Activated naive CD4-positive, alpha-beta T cell treated with anti-CD3 and anti-CD28 coated beads, Interleukin-2, amount 10 ng/mL, durations not matched to agents 7 days and 5 days (primary cell): Measurements from ENCODE around the gene SLC10A6.

Source experiments
- CTCF ChIA-PET: fragments of 350-600 bp; sonication (Branson Sonifier 250); formaldehyde crosslinking; loops from one replicate; lab custom pipeline; 2021; ENCODE audit warnings: antibody characterized with exemption; lab: Charles Lee
- DNase-seq: peaks from one replicate; pipeline ENCODE4 v3.0.0-alpha.2; 2020
- H3K27ac Mint-ChIP-seq: one replicate; pipeline ENCODE4 v1.8.0; 2021; ENCODE audit warnings: mild to moderate bottlenecking, moderate library complexity, mixed read lengths
- H3K27me3 Mint-ChIP-seq: one replicate; pipeline ENCODE4 v1.8.0; 2021; ENCODE audit warnings: mild to moderate bottlenecking, mixed read lengths
- H3K36me3 Mint-ChIP-seq: one replicate; pipeline ENCODE4 v1.8.0; 2021; ENCODE audit warnings: mixed read lengths
- H3K4me1 Mint-ChIP-seq: one replicate; pipeline ENCODE4 v1.8.0; 2021; ENCODE audit warnings: mixed read lengths
- H3K4me3 Mint-ChIP-seq: one replicate; pipeline ENCODE4 v1.8.0; 2021; ENCODE audit warnings: mild to moderate bottlenecking, moderate library complexity, mixed read lengths
- H3K9me3 Mint-ChIP-seq: one replicate; pipeline ENCODE4 v1.8.0; 2021; ENCODE audit warnings: mixed read lengths

The SLC10A6 gene, protein sequence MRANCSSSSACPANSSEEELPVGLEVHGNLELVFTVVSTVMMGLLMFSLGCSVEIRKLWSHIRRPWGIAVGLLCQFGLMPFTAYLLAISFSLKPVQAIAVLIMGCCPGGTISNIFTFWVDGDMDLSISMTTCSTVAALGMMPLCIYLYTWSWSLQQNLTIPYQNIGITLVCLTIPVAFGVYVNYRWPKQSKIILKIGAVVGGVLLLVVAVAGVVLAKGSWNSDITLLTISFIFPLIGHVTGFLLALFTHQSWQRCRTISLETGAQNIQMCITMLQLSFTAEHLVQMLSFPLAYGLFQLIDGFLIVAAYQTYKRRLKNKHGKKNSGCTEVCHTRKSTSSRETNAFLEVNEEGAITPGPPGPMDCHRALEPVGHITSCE

DNA sequence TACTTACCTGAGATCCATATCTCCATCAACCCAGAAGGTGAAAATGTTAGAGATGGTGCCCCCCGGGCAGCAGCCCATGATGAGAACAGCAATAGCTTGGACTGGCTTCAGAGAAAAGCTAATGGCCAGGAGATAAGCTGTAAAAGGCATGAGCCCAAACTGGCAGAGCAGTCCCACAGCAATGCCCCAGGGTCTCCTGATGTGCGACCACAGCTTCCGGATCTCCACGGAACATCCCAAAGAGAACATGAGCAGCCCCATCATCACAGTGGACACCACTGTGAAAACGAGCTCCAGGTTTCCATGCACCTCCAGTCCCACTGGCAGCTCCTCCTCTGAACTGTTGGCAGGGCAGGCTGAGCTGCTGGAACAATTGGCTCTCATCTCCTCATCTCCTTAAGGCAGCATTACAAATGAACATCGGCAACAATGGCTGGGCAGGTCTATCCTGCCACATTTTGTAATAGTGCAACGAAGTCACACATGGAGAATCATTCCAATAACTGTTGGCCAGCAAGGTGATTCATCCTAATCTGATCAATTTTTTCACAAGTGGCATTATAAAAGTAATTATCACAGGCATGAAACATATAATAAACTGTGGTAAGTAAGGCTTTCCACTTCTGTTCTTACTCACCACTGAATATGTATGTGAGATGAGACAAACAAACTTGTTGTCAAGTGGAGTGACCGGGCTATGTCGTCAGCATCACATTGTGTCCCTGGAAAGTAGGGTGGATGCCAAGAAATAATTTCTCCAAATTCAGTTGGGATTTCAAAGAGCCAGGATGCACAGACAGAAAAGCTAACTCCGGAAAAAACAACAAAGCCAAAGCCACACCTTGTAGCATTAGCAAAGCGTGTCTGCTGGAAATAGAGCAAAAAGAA, at the start of gene SLC10A6:
TSS of gene SLC10A6 (minus strand) at position 653 of the 888 bp plus-strand sequence. CDS start at position 384, 269 bp downstream.
- H3K4me3 Mint-ChIP-seq: no peak within 1 kb of the TSS
- DNase-seq: no peak
- no peak within 1 kb of the TSS for H3K27ac Mint-ChIP-seq
- H3K9me3 Mint-ChIP-seq: no peaks in the 10 kb centered on the region
- H3K27me3 Mint-ChIP-seq: no peaks in the 10 kb centered on the region
- H3K36me3 Mint-ChIP-seq: no peaks in the 10 kb centered on the region
- no peaks in the 10 kb centered on the region for H3K4me1 Mint-ChIP-seq
- CTCF ChIA-PET: no interaction called here

DNA sequence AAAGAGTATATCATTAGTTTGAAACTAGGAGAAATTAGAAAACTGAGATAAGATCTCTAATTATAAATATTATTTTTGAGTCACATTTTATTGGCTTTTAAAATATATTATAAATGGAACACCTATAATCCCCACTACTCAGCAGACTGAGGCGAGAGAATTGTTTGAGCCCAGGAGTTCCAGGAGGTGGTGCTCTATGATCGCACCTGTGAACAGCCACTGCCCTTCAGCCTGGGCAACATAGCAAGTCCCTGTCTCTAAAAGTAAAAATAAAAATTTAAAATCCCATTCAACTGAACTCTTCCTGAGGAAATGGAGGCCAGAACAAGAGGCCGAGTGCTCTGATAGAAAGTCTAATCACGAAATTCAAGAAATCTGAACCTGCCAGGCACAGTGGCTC, 49.4 kb upstream of the SLC10A6 start:
- H3K4me3 Mint-ChIP-seq: no peak overlapping the region
- H3K27ac Mint-ChIP-seq: peak overlapping the region; percentile 25
- CTCF ChIA-PET: no interaction called here
- H3K9me3 Mint-ChIP-seq: no peaks in the 10 kb centered on the region
- H3K27me3 Mint-ChIP-seq: peaks cover under 1% of the 10 kb centered on the region
- no peak for DNase-seq
- no peaks in the 10 kb centered on the region for H3K36me3 Mint-ChIP-seq
- H3K4me1 Mint-ChIP-seq: peaks cover 2% of the 10 kb centered on the region

DNA sequence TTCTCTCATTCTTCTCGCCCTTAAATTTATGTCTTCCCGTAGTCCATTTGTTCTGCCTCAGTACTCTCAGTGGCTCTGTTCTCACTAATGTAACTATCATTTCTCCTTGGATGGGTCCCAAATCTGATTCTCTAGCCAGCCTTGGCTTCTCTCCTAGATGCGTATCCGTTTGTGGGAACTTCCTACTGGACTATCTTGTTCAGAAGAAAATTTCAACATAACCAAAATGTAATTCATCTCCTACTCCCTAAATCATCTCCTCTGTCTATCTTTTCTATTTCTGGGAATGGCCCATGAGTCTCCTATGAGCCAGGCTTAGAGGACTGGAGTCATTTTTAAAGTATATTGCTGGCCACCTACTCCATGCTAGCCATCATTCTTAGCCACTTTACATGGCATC, 47.4 kb upstream of the SLC10A6 start:
- Mint-ChIP-seq H3K4me3 (no peak overlapping the region), H3K27ac (no peak overlapping the region), H3K9me3 (no peaks in the 10 kb centered on the region), H3K4me1 (peaks cover 8% of the 10 kb centered on the region), H3K36me3 (no peaks in the 10 kb centered on the region), H3K27me3 (peaks cover 18% of the 10 kb centered on the region)
- no peak for DNase-seq
- CTCF ChIA-PET: interaction anchor here (2.1 to 2.5 kb wide), 2 partner anchors 375 to 399 kb away, joined by 12 to 33 read pairs; no protein-coding TSS in a partner anchor

DNA sequence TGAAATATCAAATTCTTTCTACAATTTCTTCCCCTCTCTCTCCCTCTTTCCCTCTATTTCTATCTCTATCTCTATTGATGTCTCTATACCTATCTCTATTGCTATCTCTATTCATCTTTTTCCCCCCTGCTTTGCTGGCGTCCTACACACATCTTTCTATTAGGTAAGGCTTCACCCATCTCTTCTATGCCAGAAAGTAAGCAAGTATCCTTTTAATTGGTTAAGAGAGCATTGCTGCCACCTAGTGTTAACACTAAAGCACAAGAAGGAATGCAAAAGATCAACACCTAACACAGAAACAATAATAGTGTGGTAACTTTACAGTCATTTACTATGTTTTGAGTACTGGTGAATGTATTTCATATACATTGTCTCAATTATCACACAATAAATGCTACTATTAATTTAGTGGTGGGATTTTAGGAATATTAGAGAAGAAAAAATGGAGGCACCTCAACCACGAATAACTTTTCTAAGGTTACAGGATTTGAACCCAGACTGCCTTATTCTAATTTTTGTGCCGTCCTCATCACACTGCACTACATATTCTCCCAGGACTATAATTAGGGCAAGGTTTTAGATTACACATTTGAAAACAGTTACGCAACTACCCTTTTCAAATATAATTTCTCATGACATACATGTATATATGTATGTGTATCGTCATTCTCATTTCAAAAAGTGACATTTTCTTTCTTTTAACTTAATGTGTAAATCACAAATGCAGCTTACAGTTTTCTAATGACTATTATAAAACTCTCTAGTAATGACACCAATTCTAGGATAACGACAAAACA, 46.7 kb upstream of the SLC10A6 start:
- Mint-ChIP-seq H3K27ac (no peak overlapping the region), H3K27me3 (peaks cover 24% of the 10 kb centered on the region), H3K9me3 (no peaks in the 10 kb centered on the region), H3K4me1 (peaks cover 10% of the 10 kb centered on the region), H3K4me3 (no peak overlapping the region), H3K36me3 (no peaks in the 10 kb centered on the region)
- no peak for DNase-seq
- CTCF ChIA-PET: interaction anchor here (2.1 to 2.5 kb wide), 4 partner anchors 8 to 398 kb away, joined by 6 to 33 read pairs (median 18); no protein-coding TSS in a partner anchor

DNA sequence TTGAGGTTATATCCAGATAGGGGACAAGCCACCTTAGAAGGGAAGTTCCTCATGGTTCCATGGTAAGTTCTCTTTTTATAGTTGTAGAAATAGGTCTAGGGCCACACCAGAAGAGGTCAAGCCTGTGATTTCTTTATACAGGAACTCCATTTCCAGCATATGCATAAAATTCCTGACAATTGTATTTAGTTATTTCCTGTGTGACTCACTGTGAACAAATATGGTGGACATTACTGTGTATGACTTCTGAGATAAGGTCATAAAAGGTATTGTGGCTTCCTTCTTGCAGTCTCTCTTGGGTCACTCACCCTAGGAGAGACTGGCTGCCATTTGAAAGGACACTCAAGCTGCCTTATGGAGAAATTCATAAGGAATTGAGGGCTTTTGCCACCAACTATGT, 45.3 kb upstream of the SLC10A6 start:
- no peaks in the 10 kb centered on the region for H3K36me3 Mint-ChIP-seq
- no peak for DNase-seq
- H3K27me3 Mint-ChIP-seq: peaks cover 27% of the 10 kb centered on the region
- peaks cover 10% of the 10 kb centered on the region for H3K4me1 Mint-ChIP-seq
- no peak overlapping the region for H3K4me3 Mint-ChIP-seq
- no peaks in the 10 kb centered on the region for H3K9me3 Mint-ChIP-seq
- no peak overlapping the region for H3K27ac Mint-ChIP-seq
- CTCF ChIA-PET: interaction anchor here (1.2 to 2.3 kb wide), 5 partner anchors 9 to 400 kb away, joined by 5 to 24 read pairs (median 6); no protein-coding TSS in a partner anchor

DNA sequence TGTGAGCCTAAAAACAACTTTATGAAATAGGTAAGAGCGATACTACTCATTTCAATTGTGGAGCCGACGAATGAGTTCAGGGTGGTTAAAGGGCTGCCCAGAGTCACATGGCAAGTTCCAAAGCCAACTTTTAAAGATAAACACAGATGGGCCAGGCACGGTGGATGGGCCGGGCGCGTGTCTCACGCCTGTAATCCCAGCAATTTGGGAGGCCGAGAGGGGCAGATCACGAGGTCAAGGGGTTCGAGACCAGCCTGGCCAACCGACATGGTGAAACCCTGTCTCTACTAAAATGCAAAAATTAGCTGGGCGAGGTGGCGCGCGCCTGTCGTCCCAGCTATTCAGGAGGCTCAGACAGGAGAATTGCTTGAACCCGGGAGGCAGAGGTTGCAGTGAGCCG, 44.0 kb upstream of the SLC10A6 start:
- H3K4me3 Mint-ChIP-seq: peak overlapping the region; percentile 68
- CTCF ChIA-PET: interaction anchor here (0.6 to 2.3 kb wide), 5 partner anchors 109 to 397 kb away, joined by 3 to 7 read pairs (median 6); no protein-coding TSS in a partner anchor
- no peaks in the 10 kb centered on the region for H3K9me3 Mint-ChIP-seq
- no peak for DNase-seq
- H3K27me3 Mint-ChIP-seq: peaks cover 27% of the 10 kb centered on the region
- H3K27ac Mint-ChIP-seq: no peak overlapping the region
- H3K4me1 Mint-ChIP-seq: peaks cover 10% of the 10 kb centered on the region
- H3K36me3 Mint-ChIP-seq: no peaks in the 10 kb centered on the region

DNA sequence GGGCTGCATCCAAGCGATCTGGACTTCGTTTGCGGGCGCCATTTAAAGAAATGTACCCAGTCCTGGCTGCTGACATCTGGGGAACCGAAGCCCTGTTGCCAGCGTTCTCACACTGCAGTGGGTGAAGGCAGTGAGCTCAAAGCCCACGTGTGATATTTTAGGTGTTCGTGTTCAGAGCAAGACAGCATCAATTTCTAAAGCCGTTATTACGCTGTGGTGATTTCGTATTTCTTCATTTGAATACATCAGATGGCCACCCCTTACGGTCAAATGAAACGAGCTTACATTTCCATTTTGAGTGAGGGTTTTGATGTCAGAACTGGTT, 43.4 kb upstream of the SLC10A6 start:
- CTCF ChIA-PET: interaction anchor here (0.6 to 2.1 kb wide), 5 partner anchors 110 to 397 kb away, joined by 3 to 7 read pairs (median 3); no protein-coding TSS in a partner anchor

DNA sequence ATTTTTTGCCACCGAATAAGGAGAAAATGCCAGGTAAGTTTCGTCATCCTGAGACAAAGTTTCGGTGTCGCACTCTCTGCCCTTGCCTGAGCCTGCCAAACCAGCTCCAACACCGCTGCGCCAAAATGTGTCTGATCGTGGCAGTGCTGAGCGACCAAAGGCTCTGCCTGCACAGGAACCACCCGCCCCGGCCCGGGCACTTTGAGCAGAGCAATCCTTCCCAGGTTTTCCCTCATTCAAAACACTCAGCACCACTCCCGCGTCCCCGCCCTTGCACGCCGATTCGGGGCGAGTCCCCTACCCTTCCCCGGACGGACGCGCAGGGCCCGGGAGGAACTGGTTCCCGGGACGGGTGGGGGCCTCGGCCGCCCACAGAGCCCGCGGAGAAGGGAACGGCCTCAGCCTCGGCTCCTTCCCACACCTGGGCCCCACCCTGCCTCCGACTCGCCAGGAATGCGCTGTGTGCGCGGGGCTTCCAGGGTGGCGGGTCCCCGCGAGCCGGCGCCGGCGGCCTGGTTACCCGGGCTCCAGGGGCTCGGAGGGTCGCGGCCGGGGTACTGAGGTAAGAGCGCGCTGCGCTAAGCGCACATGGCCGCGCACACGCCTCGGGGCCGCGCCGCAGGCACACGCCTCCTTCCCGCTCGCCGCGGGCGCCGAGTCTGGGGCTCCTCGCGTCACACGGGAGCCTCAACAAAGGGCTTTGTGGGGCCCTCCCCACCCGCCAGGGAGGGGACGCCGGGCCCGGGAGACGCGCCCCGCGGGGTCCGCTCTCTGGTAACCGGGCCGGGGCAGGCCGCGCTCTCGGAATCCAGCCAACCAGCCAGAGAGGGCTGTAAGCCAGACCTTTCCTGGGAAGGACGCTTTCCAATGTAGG, 42.8 kb upstream of the SLC10A6 start, which contains the start of gene C4orf36:
TSS of gene C4orf36 (minus strand) at position 661 of the 874 bp plus-strand sequence. CDS start 902 bp downstream, outside the sequence.
- peaks cover 10% of the 10 kb centered on the region for H3K4me1 Mint-ChIP-seq
- no peaks in the 10 kb centered on the region for H3K9me3 Mint-ChIP-seq
- no peaks in the 10 kb centered on the region for H3K36me3 Mint-ChIP-seq
- DNase-seq: peak; percentile 50
- no peak within 1 kb of the TSS for H3K27ac Mint-ChIP-seq
- H3K4me3 Mint-ChIP-seq: peak within 1 kb of the TSS; percentile 75
- peaks cover 27% of the 10 kb centered on the region for H3K27me3 Mint-ChIP-seq
- CTCF ChIA-PET: interaction anchor here (0.6 to 2.1 kb wide), 4 partner anchors 186 to 396 kb away, joined by 3 to 7 read pairs (median 4); no protein-coding TSS in a partner anchor

More for the DNA sequence above, 43.4 kb upstream of the SLC10A6 start:
- Mint-ChIP-seq H3K27me3 (peaks cover 27% of the 10 kb centered on the region), H3K4me1 (peaks cover 10% of the 10 kb centered on the region), H3K36me3 (no peaks in the 10 kb centered on the region), H3K9me3 (no peaks in the 10 kb centered on the region), H3K4me3 (peak overlapping the region; percentile 68), H3K27ac (no peak overlapping the region)
- DNase-seq: no peak

DNA sequence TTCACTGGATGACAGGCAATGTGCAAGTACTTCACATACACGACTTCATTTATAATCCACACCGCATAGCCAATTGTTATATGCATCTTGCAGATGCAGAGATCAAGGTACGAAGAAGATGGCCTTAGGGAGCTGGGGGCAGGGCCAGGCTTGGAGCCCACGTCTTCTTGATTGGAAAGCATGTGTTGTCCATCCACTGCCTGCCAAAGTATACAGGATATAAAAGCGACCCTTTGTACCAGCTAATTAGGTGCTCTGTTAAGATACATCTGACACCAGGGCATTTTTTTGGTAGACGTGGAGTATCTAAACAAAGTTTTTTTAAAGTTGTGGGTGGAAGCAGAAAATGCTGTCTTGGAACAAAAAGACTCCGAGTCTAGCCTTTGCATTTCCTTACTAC, 41.6 kb upstream of the SLC10A6 start:
- H3K4me3 Mint-ChIP-seq: peak overlapping the region; percentile 53
- H3K27ac Mint-ChIP-seq: no peak overlapping the region
- CTCF ChIA-PET: no interaction called here
- H3K4me1 Mint-ChIP-seq: peaks cover 10% of the 10 kb centered on the region
- H3K9me3 Mint-ChIP-seq: no peaks in the 10 kb centered on the region
- no peaks in the 10 kb centered on the region for H3K36me3 Mint-ChIP-seq
- peaks cover 27% of the 10 kb centered on the region for H3K27me3 Mint-ChIP-seq
- DNase-seq: no peak

DNA sequence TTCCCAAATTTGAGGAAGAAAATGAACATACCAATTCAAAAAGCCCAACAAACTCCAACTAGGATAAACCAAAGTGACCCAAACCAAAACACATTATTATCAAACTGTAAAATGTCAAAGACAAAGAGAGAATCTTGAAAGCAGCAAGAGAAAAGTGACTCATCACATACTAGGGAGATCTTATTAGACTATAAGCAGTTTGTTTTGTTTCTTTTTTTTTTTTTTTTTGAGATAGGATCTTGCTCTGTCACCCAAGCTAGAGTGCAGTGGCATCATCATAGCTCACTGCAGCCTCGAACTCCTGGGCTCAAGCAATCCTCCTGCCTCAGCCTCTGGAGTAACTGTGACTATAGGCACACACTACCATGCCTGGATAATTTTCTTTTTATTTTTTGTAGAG, 30.5 kb upstream of the SLC10A6 start:
- Mint-ChIP-seq H3K27ac (no peak overlapping the region), H3K4me3 (no peak overlapping the region), H3K36me3 (no peaks in the 10 kb centered on the region), H3K27me3 (peaks cover 4% of the 10 kb centered on the region), H3K4me1 (no peaks in the 10 kb centered on the region), H3K9me3 (peaks cover 11% of the 10 kb centered on the region)
- CTCF ChIA-PET: interaction anchor here (0.9 to 1.4 kb wide), 2 partner anchors 43 to 381 kb away, joined by 3 to 4 read pairs; no protein-coding TSS in a partner anchor
- no peak for DNase-seq

DNA sequence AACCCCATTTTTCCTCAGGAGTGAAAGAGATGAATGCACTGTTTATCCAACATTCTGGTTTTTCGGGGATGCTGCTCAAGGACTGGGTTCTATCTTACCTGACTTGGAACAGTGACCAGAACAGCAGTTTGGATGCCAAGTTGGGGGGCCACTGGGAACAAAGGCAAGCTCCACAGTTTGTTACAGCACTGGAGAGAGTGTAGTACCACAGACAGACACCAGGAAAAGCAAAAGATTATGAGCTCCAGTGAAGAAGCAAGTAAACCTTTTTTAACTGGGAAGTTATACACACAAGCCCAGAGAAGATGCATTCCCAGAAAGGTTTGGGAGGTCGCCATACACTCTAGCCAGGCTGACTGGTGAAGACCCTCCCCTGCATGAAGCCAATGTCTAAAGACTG, 29.5 kb upstream of the SLC10A6 start:
- Mint-ChIP-seq H3K27ac (no peak overlapping the region), H3K4me3 (no peak overlapping the region), H3K9me3 (peaks cover 11% of the 10 kb centered on the region), H3K4me1 (no peaks in the 10 kb centered on the region), H3K27me3 (peaks cover 4% of the 10 kb centered on the region), H3K36me3 (no peaks in the 10 kb centered on the region)
- no peak for DNase-seq
- CTCF ChIA-PET: no interaction called here

DNA sequence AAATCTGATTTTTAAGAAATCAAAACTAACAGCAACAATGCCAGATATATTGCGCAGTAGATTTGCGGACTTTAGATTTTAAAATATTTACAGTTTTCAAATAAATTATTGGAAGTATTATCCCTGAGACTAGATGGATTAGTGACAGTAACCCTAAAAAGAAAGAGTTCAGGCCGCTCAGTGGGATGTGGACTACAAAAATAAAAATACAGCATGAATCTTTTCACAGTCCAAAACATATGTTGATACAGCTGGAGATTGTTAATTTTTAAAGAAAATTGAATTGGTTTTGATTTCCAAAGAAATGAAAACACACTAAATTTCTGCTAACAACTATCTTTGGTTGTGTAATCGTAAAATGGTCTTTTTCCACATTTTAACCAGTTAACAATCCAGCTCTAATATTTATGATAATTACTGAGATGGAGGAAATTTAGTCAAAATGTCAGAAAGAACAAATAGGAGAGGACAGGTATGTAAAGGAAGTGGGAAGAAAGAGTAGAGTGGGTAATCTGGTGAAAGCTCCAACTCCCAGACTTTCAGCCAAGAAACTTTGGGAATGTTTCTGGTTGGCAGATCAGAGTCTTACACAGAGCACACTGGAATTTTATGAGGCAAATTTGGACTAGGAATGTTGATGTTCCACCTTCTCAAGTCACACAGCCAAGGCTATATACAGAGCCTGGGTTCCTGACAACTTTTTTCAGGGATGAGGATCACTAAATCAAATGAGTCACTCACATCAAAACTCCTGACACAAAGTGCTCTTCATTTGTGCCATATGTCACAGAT, 27.9 kb upstream of the SLC10A6 start:
- Mint-ChIP-seq H3K36me3 (no peaks in the 10 kb centered on the region), H3K27me3 (peaks cover 4% of the 10 kb centered on the region), H3K4me3 (no peak overlapping the region), H3K9me3 (peaks cover 11% of the 10 kb centered on the region), H3K27ac (no peak overlapping the region), H3K4me1 (no peaks in the 10 kb centered on the region)
- DNase-seq: no peak
- CTCF ChIA-PET: no interaction called here
